Activated CD8-positive, alpha-beta T cell treated with anti-CD3 and anti-CD28 coated beads for 36 hours (primary cell): ENCODE measurements around the gene GIGYF2. TPM values are rescaled to one million over a fixed set of nuclear protein-coding genes. Genes with fewer than 3 reads are reported as not detected.

Experiments used
- ATAC-seq: fragments of 200-7000 bp; cut with Tn5 transposase; one replicate; pipeline ENCODE4 v1.10.0; 2021; ENCODE audit warnings: mild to moderate bottlenecking, moderate library complexity
- CTCF ChIA-PET: fragments of 350-600 bp; sonication (Branson Sonifier 250); formaldehyde crosslinking; loops from one replicate; lab custom pipeline; 2021; ENCODE audit warnings: antibody characterized with exemption; lab: Charles Lee
- POLR2A ChIA-PET: fragments of 350-600 bp; sonication (Branson Sonifier 250); formaldehyde crosslinking; loops from one replicate; lab custom pipeline; 2021; ENCODE audit warnings: antibody characterized with exemption; lab: Charles Lee
- DNase-seq: peaks from one replicate; pipeline ENCODE4 v3.0.0-alpha.2; 2020
- H3K27ac Mint-ChIP-seq: one replicate; pipeline ENCODE4 v1.8.0; 2021; ENCODE audit warnings: mild to moderate bottlenecking, mixed read lengths
- H3K27me3 Mint-ChIP-seq: one replicate; pipeline ENCODE4 v1.8.0; 2021; ENCODE audit warnings: mixed read lengths
- H3K36me3 Mint-ChIP-seq: one replicate; pipeline ENCODE4 v1.8.0; 2021; ENCODE audit warnings: low read depth, mixed read lengths
- H3K4me1 Mint-ChIP-seq: one replicate; pipeline ENCODE4 v1.8.0; 2021; ENCODE audit warnings: low read depth, mixed read lengths
- H3K4me3 Mint-ChIP-seq: one replicate; pipeline ENCODE4 v1.8.0; 2021; ENCODE audit warnings: mild to moderate bottlenecking, moderate library complexity, mixed read lengths
- H3K9me3 Mint-ChIP-seq: one replicate; pipeline ENCODE4 v1.8.0; 2021; ENCODE audit warnings: mixed read lengths
- intact Hi-C: fragments of 100-400 bp; cut with micrococcal nuclease; formaldehyde crosslinking; loops from one replicate; pipeline ENCODE4 v1.10.0; 2022
- total RNA-seq, 2 experiments: library from RNA; stranded (reverse); gene quantifications; one replicate each; pipeline ENCODE4 v1.2.3, GENCODE V29; 2021
- TF ChIP-seq, protein P1 (sequence below): fragments of 200-600 bp; IDR thresholded peaks from one replicate; pipeline ENCODE4 v1.8.0; 2022; ENCODE audit warnings: antibody characterized with exemption, mild to moderate bottlenecking

Gene GIGYF2
- total RNA-seq, 2 experiments from 2014 or later = 49.7 to 52.5 TPM

DNA sequence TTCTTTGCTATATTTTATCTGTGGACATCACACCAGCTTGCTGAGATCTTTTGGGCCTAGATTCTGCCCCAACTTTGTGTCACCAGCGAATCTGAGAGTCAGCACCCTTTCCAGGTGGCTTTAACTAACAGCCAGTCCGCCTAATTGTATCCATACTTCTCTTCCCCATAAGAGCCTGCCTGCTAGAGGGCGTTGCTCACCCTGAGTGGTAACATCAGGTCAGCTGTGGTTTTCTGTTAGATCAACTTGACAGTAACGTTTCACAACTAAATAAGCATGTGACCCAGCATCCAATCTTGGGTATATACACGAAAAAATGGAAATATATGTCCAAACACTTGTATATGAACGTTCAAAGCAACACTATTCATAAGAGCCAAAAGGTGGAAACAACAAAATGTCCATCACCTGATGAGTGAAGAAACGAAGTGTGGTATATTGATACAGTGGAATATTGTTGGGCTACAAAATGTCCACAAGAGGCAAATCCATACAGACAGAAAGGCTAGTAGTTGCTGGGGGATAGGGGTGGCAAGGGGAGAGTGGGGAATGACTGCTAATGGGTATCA, 38.8 kb upstream of the GIGYF2 start:
- CTCF ChIA-PET = no interaction called here
- H3K36me3 Mint-ChIP-seq = no peaks in the 10 kb centered on the region
- H3K27ac Mint-ChIP-seq = no peak overlapping the region
- no peak for DNase-seq
- ATAC-seq = no peak
- POLR2A ChIA-PET = no interaction called here
- no peak overlapping the region for H3K4me3 Mint-ChIP-seq
- H3K9me3 Mint-ChIP-seq = peaks cover 3% of the 10 kb centered on the region
- TF ChIP-seq, protein P1, sequence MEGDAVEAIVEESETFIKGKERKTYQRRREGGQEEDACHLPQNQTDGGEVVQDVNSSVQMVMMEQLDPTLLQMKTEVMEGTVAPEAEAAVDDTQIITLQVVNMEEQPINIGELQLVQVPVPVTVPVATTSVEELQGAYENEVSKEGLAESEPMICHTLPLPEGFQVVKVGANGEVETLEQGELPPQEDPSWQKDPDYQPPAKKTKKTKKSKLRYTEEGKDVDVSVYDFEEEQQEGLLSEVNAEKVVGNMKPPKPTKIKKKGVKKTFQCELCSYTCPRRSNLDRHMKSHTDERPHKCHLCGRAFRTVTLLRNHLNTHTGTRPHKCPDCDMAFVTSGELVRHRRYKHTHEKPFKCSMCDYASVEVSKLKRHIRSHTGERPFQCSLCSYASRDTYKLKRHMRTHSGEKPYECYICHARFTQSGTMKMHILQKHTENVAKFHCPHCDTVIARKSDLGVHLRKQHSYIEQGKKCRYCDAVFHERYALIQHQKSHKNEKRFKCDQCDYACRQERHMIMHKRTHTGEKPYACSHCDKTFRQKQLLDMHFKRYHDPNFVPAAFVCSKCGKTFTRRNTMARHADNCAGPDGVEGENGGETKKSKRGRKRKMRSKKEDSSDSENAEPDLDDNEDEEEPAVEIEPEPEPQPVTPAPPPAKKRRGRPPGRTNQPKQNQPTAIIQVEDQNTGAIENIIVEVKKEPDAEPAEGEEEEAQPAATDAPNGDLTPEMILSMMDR = no peak
- intact Hi-C loops = no loop called here
- H3K4me1 Mint-ChIP-seq = no peaks in the 10 kb centered on the region
- no peaks in the 10 kb centered on the region for H3K27me3 Mint-ChIP-seq

DNA sequence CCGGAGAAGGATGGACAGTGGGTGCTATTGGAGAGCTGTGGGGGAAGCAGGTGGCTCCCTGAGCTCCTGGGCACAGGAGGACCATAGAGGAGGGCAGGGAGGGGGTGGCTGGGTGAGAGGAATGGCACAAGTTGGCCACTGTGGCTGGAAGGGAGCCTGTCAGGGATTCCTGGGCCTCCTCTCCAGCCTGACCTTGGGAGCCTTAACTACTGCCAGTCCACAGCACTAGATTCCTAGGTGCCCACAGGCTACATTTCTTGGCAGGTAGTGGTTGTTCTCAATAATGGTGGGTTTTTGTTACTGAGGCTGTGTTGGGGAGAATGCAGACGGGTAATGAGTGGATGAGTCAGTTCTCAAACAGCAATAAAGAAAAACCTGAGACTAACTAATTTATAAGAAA, 37.8 kb upstream of the GIGYF2 start:
- ChIA-PET POLR2A (no interaction called here), CTCF (no interaction called here)
- H3K36me3 Mint-ChIP-seq = no peaks in the 10 kb centered on the region
- no peak for DNase-seq
- H3K27me3 Mint-ChIP-seq = no peaks in the 10 kb centered on the region
- no peak for ATAC-seq
- TF ChIP-seq, protein P1 = no peak
- no peaks in the 10 kb centered on the region for H3K4me1 Mint-ChIP-seq
- H3K9me3 Mint-ChIP-seq = peaks cover 3% of the 10 kb centered on the region
- H3K4me3 Mint-ChIP-seq = no peak overlapping the region
- no peak overlapping the region for H3K27ac Mint-ChIP-seq
- intact Hi-C loops = no loop called here

GRCh38 chr2:232662486-232663260, 34.5 kb upstream of the GIGYF2 start:
- no peaks in the 10 kb centered on the region for H3K36me3 Mint-ChIP-seq
- H3K4me3 Mint-ChIP-seq = no peak overlapping the region
- no peak for DNase-seq
- H3K27me3 Mint-ChIP-seq = no peaks in the 10 kb centered on the region
- ATAC-seq = no peak
- POLR2A ChIA-PET = interaction anchor here (1.2 kb wide), 1 partner anchor 38 kb away, joined by 3 read pairs; no protein-coding TSS in a partner anchor
- intact Hi-C loops = no loop called here
- CTCF ChIA-PET = no interaction called here
- peaks cover 3% of the 10 kb centered on the region for H3K9me3 Mint-ChIP-seq
- TF ChIP-seq, protein P1 = no peak
- no peaks in the 10 kb centered on the region for H3K4me1 Mint-ChIP-seq
- no peak overlapping the region for H3K27ac Mint-ChIP-seq

- Mint-ChIP-seq H3K36me3 (no peaks in the 10 kb centered on the region), H3K4me1 (no peaks in the 10 kb centered on the region), H3K4me3 (no peak overlapping the region), H3K9me3 (peaks cover under 1% of the 10 kb centered on the region), H3K27me3 (peaks cover 4% of the 10 kb centered on the region), H3K27ac (no peak overlapping the region)
- intact Hi-C loops = no loop called here
- DNase-seq (no peak), ATAC-seq (no peak)
- TF ChIP-seq, protein P1 = no peak
- ChIA-PET POLR2A (interaction anchor here (0.6 kb wide), 1 partner anchor 652 kb away, joined by 3 read pairs; no protein-coding TSS in a partner anchor), CTCF (interaction anchor here (0.9 kb wide), 1 partner anchor 55 kb away, joined by 3 read pairs; no protein-coding TSS in a partner anchor)
These were observed 30.9 kb upstream of the GIGYF2 start for GRCh38 chr2:232666051-232666805.
